ENCODE results near the gene DEPDC4. TPM values are rescaled to one million over a fixed set of nuclear protein-coding genes. Genes with fewer than 3 reads are reported as not detected.
"Not testable (repeated sequence)": the region's sequence is repeated elsewhere in the genome, so short reads cannot be mapped to it uniquely, and the experiment has no call there.

Gene DEPDC4
- total and polyA plus RNA-seq, 10 of the 15 experiments (the other 5 are each of a cell fraction or from before 2014, with no cell fraction given), result 1.5 to 4.7 (median 2.2) TPM

DNA sequence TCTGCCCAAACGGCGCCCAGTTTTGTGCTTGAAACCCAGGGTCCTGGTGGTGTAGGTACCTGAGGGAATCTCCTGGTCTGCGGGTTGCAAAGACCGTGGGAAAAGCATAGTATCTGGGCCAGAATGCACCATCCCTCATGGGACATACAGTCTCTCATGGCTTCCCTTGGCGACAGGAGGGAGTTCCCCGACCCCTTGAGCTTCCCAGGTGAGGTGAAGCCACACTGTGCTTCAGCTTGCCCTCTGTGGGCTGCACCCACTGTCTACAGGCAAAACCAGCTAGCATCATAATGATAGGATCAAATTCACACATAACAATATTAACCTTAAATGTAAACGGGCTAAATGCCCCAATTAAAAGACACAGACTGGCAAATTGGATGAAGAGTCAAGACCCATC is 37.5 kb upstream of the DEPDC4 start:
- CTCF ChIA-PET; H3K9ac ChIP-seq (ENCODE audit: control insufficient read depth, insufficient read depth, low read length); H2AFZ ChIP-seq (ENCODE audit: control insufficient read depth, low read depth, low read length); ATAC-seq; H3K4me1 ChIP-seq (ENCODE audit: control insufficient read depth, insufficient read depth, low read length); FAIRE-seq; RAD21 ChIA-PET (ENCODE audit: unreplicated experiment); DNase-seq (ENCODE audit: low read depth, low spot score); H3K27ac ChIP-seq (ENCODE audit: control insufficient read depth, insufficient read depth); H3K9me3 ChIP-seq (replicated peaks; ENCODE audit: control insufficient read depth, insufficient read depth, low read length); H4K20me1 ChIP-seq (ENCODE audit: control insufficient read depth, insufficient read depth); H3K27me3 ChIP-seq (replicated peaks in 1 of 2; ENCODE audit: control insufficient read depth in 2 of 2, insufficient read depth in 2 of 2, low read length in 1 of 2); H3K4me2 ChIP-seq (ENCODE audit: control insufficient read depth, insufficient read depth); in situ Hi-C loops (cut with MboI); POLR2A ChIA-PET; intact Hi-C loops (cut with micrococcal nuclease; ENCODE audit: unreplicated experiment); H3K36me3 ChIP-seq (ENCODE audit: control insufficient read depth in 2 of 2, insufficient read depth in 2 of 2, low read length in 1 of 2); BruUV-seq (replicated peaks); H3K4me3 ChIP-seq; H3K79me2 ChIP-seq (ENCODE audit: control insufficient read depth, insufficient read depth, low read length); SMC1A ChIA-PET (ENCODE audit: uncharacterized antibody, unreplicated experiment): not testable (repeated sequence)
- WGBS (ENCODE audit: insufficient coverage, insufficient replicate concordance, low lambda C conversion rate, missing lambda C conversion rate), result 97% methylated on average over 7 of the region's 7 CpGs

GRCh38 chr12:100303831-100304230 is 37.0 kb upstream of the DEPDC4 start:
- Histone ChIP-seq H4K20me1 (ENCODE audit: control insufficient read depth, insufficient read depth) (no peaks in the 10 kb centered on the region), H3K36me3 (ENCODE audit: control insufficient read depth in 2 of 2, insufficient read depth in 2 of 2, low read length in 1 of 2) (peaks cover 5% of the 10 kb centered on the region in 2 experiments; a peak in 2 of 4 replicates), H2AFZ (ENCODE audit: control insufficient read depth, low read depth, low read length) (no peak overlapping the region), H3K79me2 (ENCODE audit: control insufficient read depth, insufficient read depth, low read length) (no peaks in the 10 kb centered on the region), H3K27me3 (replicated peaks in 1 of 2; ENCODE audit: control insufficient read depth in 2 of 2, insufficient read depth in 2 of 2, low read length in 1 of 2) (no peaks in the 10 kb centered on the region), H3K4me1 (ENCODE audit: control insufficient read depth, insufficient read depth, low read length) (no peaks in the 10 kb centered on the region), H3K27ac (ENCODE audit: control insufficient read depth, insufficient read depth) (no peak overlapping the region), H3K9me3 (replicated peaks; ENCODE audit: control insufficient read depth, insufficient read depth, low read length) (peaks cover 2% of the 10 kb centered on the region; the same call in 1 of the 3 replicates), H3K9ac (ENCODE audit: control insufficient read depth, insufficient read depth, low read length) (no peak overlapping the region), H3K4me2 (ENCODE audit: control insufficient read depth, insufficient read depth) (no peak overlapping the region), H3K4me3 (no peak overlapping the region)
- ATAC-seq, result no peak
- POLR2A ChIA-PET, result interaction anchor here (0.6 kb wide), 1 partner anchor 28 kb away, joined by 4 read pairs; no protein-coding TSS in a partner anchor
- FAIRE-seq, result no peak
- in situ Hi-C loops (cut with MboI) (no loop called here), intact Hi-C loops (cut with micrococcal nuclease; ENCODE audit: unreplicated experiment) (no loop called here)
- no TSS peak for BruUV-seq (replicated peaks)
- RAD21 ChIA-PET (ENCODE audit: unreplicated experiment), result no interaction called here
- 97% methylated on average over 4 of the region's 4 CpGs for WGBS (ENCODE audit: insufficient coverage, insufficient replicate concordance, low lambda C conversion rate, missing lambda C conversion rate)
- TF ChIP-seq IKZF2 (IDR thresholded peaks at IDR 0.05), result no peak
- no peak for TF ChIP-seq ZNF592 (IDR thresholded peaks at IDR 0.05)
- no peak for TF ChIP-seq POU2F2 (IDR thresholded peaks at IDR 0.05; ENCODE audit: borderline replicate concordance, low read depth, low read length)
- TF ChIP-seq RELB (IDR thresholded peaks at IDR 0.05; ENCODE audit: low read depth), result no peak
- TF ChIP-seq PAX5 (IDR thresholded peaks at IDR 0.05; ENCODE audit: borderline replicate concordance, low read depth, low read length), result no peak
- TF ChIP-seq DPF2 (IDR thresholded peaks at IDR 0.05), result no peak
- no peak for TF ChIP-seq RAD21 (IDR thresholded peaks at IDR 0.05; ENCODE audit: insufficient read depth, low read depth, low read length)
- no peak for TF ChIP-seq SREBF2 (IDR thresholded peaks at IDR 0.05; ENCODE audit: low read length)
- no peak for TF ChIP-seq NR2F1 (conservative IDR thresholded peaks at IDR 0.05)
- TF ChIP-seq STAT3 (IDR thresholded peaks at IDR 0.05; ENCODE audit: low read depth, low read length), result no peak
- no peak for TF ChIP-seq ZNF24 (IDR thresholded peaks at IDR 0.05)
- SMC1A ChIA-PET (ENCODE audit: uncharacterized antibody, unreplicated experiment), result no interaction called here
- DNase-seq (ENCODE audit: low read depth, low spot score), result no peak
- CTCF ChIA-PET, result no interaction called here
